ENCODE data around the gene DSP.

GRCh38 chr6:7580537-7580926 is 39.1 kb downstream of the DSP start:
- TF ChIP-seq NANOG (IDR thresholded peaks at IDR 0.05; ENCODE audit: borderline replicate concordance) = no peak
- TF ChIP-seq, protein P1, sequence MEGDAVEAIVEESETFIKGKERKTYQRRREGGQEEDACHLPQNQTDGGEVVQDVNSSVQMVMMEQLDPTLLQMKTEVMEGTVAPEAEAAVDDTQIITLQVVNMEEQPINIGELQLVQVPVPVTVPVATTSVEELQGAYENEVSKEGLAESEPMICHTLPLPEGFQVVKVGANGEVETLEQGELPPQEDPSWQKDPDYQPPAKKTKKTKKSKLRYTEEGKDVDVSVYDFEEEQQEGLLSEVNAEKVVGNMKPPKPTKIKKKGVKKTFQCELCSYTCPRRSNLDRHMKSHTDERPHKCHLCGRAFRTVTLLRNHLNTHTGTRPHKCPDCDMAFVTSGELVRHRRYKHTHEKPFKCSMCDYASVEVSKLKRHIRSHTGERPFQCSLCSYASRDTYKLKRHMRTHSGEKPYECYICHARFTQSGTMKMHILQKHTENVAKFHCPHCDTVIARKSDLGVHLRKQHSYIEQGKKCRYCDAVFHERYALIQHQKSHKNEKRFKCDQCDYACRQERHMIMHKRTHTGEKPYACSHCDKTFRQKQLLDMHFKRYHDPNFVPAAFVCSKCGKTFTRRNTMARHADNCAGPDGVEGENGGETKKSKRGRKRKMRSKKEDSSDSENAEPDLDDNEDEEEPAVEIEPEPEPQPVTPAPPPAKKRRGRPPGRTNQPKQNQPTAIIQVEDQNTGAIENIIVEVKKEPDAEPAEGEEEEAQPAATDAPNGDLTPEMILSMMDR (conservative IDR thresholded peaks at IDR 0.05; ENCODE audit: low read depth in 2 of 2) = no peak
- TF ChIP-seq POLR2AphosphoS5 (IDR thresholded peaks at IDR 0.05; ENCODE audit: low read depth) = no peak
- TF ChIP-seq, protein P2, sequence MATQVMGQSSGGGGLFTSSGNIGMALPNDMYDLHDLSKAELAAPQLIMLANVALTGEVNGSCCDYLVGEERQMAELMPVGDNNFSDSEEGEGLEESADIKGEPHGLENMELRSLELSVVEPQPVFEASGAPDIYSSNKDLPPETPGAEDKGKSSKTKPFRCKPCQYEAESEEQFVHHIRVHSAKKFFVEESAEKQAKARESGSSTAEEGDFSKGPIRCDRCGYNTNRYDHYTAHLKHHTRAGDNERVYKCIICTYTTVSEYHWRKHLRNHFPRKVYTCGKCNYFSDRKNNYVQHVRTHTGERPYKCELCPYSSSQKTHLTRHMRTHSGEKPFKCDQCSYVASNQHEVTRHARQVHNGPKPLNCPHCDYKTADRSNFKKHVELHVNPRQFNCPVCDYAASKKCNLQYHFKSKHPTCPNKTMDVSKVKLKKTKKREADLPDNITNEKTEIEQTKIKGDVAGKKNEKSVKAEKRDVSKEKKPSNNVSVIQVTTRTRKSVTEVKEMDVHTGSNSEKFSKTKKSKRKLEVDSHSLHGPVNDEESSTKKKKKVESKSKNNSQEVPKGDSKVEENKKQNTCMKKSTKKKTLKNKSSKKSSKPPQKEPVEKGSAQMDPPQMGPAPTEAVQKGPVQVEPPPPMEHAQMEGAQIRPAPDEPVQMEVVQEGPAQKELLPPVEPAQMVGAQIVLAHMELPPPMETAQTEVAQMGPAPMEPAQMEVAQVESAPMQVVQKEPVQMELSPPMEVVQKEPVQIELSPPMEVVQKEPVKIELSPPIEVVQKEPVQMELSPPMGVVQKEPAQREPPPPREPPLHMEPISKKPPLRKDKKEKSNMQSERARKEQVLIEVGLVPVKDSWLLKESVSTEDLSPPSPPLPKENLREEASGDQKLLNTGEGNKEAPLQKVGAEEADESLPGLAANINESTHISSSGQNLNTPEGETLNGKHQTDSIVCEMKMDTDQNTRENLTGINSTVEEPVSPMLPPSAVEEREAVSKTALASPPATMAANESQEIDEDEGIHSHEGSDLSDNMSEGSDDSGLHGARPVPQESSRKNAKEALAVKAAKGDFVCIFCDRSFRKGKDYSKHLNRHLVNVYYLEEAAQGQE (IDR thresholded peaks at IDR 0.05; ENCODE audit: unreplicated experiment) = no peak

Data from GM23338 (cell line).